GM13977 (cell line): ENCODE results near the gene MACROD2.

Experiments used
- DNase-seq: peaks from one replicate; pipeline ENCODE4 v3.0.0; 2012; ENCODE audit warnings: low spot score
- in situ Hi-C: fragments of 300-500 bp; cut with MboI; formaldehyde crosslinking; loops from one replicate; pipeline ENCODE4 v1.12.0; 2022; ENCODE audit warnings: low sequenced_read_pairs, low pct_unique_long_range_greater_than_20kb, mixed read lengths, inconsistent platforms; ENCODE audit not compliant: unreplicated experiment
- TF ChIP-seq, protein P1 (sequence below): IDR thresholded peaks from 2 replicates; pipeline ENCODE4 v1.5.1; 2012; ENCODE audit warnings: mild to moderate bottlenecking, control low read depth; ENCODE audit not compliant: insufficient read depth; ENCODE audit errors: extremely low read depth, missing control alignments

MACROD2 gene

DNA sequence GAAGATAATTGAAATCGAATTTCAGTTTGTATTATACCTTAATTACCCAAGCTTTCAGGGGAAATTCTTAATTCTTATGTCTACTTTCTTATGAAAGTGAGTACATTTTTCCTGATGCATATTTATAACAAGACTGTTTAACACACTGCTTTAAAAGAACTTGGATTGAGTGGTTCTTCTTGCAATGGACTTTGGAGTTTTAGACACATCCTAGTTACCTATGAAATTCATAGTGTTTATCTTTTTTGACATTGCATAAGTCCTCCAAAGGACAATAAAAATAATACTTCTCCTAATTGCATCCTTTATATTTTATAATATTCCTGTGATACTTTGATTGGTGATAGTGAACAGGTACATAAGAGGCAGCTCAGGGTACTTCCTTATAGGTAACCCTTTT is 737.7 kb downstream of the MACROD2 start:
- in situ Hi-C loops = no loop called here
- DNase-seq = no peak
- TF ChIP-seq, protein P1, sequence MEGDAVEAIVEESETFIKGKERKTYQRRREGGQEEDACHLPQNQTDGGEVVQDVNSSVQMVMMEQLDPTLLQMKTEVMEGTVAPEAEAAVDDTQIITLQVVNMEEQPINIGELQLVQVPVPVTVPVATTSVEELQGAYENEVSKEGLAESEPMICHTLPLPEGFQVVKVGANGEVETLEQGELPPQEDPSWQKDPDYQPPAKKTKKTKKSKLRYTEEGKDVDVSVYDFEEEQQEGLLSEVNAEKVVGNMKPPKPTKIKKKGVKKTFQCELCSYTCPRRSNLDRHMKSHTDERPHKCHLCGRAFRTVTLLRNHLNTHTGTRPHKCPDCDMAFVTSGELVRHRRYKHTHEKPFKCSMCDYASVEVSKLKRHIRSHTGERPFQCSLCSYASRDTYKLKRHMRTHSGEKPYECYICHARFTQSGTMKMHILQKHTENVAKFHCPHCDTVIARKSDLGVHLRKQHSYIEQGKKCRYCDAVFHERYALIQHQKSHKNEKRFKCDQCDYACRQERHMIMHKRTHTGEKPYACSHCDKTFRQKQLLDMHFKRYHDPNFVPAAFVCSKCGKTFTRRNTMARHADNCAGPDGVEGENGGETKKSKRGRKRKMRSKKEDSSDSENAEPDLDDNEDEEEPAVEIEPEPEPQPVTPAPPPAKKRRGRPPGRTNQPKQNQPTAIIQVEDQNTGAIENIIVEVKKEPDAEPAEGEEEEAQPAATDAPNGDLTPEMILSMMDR = no peak

DNA sequence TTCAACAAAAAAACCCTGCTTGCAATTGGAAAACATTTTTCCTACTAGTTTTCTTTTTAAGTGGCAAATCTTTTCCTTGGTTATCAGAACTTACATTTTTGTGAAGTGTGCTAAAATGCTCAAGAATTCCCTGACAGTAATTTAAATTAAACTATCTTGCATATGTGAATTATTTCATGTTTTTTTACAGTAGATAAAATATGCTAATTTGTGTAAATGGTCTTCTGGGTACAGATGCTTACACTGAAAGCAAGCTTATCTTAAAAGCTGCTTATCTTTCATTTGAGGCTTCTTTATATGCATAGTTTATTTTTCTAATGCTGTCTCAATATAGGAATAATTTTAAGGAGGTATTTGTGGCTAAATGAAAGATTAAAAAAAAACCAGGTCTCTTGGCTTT is 745.1 kb downstream of the MACROD2 start:
- in situ Hi-C loops = no loop called here
- no peak for DNase-seq
- TF ChIP-seq, protein P1 = no peak

DNA sequence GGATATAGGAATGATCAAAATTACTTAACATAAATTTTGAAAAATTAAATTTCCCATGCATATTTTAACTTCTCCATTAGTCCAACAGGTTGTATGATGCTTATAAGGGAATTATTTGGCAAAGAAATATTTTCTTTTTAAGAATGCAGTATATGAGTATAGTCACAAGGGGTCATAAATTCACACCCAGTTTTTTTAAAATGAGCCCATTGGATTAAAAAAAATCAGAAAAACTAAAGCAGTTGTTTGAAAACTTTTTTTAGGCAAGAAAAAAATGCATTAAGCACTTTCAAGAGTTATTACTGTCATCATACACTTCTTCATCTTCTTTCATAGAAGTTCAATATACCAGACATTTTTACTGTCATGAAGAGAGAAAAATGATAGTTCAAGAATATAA is 746.3 kb downstream of the MACROD2 start:
- no peak for DNase-seq
- TF ChIP-seq, protein P1 = no peak
- in situ Hi-C loops = no loop called here

DNA sequence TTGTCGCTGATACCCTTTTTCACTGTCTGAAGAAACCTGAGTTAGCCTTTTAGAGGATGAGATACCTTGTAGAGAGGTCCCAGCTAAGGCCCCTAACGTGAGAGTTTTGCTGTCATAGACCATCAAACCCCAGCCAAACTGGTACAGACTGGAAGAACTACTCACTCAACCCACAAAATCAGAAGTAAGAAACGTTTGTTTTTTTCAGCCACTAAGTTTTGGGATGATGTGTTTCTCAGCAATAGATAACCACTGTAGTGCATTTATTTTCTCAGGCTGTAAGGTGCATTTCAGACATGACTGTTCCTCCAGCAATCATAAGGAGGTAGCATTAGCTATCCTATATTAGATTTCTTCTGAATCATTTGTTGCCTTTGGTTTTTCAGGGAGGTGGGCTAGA is 749.4 kb downstream of the MACROD2 start:
- TF ChIP-seq, protein P1 = no peak
- in situ Hi-C loops = no loop called here
- DNase-seq = no peak

DNA sequence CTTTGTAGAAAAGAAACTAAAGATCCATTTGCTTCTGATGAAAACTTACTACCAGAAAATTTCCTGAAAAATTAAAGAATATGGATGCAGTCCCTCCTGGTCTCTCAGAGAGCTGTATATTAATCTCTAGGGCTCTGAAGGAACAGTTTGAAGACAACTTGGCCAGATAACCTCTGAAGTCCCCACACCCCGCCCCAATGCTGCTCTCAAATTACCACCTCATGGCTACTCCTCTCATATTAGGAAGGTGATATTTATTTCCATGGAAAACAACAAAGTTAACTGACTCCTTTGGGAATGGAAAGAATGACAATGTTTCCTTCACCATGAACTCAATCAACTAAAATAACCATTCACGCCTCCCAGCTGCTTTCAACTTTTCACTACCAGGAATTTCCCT is 750.5 kb downstream of the MACROD2 start:
- in situ Hi-C loops = no loop called here
- no peak for DNase-seq
- TF ChIP-seq, protein P1 = no peak

DNA sequence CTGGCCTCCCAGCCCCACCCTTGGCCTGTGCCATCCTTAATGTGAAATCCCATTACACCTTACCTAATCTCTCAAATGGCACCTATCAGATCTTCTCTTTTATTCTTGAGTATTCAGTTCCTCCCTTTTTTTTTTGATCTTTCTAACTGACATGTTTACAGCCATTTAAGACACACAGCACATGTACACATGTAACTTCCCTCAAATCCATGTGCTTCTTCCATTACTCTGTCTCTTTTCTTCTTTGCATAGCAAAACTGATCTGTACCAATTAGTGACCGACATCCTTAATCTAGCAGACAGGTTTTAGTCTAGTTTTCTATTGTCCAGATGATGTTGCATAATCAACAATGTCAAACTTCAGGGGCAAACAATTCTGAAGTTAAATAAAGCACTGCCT is 755.9 kb downstream of the MACROD2 start:
- DNase-seq = no peak
- in situ Hi-C loops = no loop called here
- TF ChIP-seq, protein P1 = no peak

DNA sequence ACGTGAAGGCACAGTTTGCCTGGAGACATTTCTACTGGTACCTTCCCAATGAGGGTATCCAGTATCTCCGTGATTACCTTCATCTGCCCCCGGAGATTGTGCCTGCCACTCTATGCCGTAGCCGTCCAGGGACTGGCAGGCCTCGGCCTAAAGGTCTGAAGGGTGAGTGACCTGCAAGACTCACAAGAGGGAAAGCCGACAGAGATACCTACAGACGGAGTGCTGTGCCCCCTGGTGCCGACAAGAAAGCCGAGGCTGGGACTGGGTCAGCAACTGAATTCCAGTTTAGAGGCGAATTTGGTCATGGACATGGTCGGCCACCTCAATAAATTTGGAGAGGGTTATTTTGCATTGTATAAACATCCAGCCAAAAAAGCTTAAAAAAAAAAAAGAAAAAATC is 762.4 kb downstream of the MACROD2 start:
- no peak for DNase-seq
- in situ Hi-C loops = no loop called here

More for the DNA sequence above, 762.4 kb downstream of the MACROD2 start:
- TF ChIP-seq, protein P1 = no peak
